Left renal pelvis (tissue), 4 donors: Measurements from ENCODE around the gene PLEKHA8. TPM values are rescaled to one million over a fixed set of nuclear protein-coding genes. Genes with fewer than 3 reads are reported as not detected.
"Not testable (repeated sequence)": the region's sequence is repeated elsewhere in the genome, so short reads cannot be mapped to it uniquely, and the experiment has no call there.

Experiments
- DNase-seq, 4 donors: peaks; one replicate each; pipeline ENCODE4 v3.0.0-alpha.2; 2013; ENCODE audit warnings: low read depth in 4 of 4, low spot score in 3 of 4
- polyA plus RNA-seq, 4 donors: library from polyadenylated mRNA; unstranded; fragments of 120-200 nt; gene quantifications; one replicate each; pipeline ENCODE4 v1.2.1, GENCODE V29; 2013; ENCODE audit not compliant: insufficient read length in 4 of 4

PLEKHA8 gene
- polyA plus RNA-seq, 4 donors, result 17.8 to 19.1 (median 18.7) TPM

DNA sequence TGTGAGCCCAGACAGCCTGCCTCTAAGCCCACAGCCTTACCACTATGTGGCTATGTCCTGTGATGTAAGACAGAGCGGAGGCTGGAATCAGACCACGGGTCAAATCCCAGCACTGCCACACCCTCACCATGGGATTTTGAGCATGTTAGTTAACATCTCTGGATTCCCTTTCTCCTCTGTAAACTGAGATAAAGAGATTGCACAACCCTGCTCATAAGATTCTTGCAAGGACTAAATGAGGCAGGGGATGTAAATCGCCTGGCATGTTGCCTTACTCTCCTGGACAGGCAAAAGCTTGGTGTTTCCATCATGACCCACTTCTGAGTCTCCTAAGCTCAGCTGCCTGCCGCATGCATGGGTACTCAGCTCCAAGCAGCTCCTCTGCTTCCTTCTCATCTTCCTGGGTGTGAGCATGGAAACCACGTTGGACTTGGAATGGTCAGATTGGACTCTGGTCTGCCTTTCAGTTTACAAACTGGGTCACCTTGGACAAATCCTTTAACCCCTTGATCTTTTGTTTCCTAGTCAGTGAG lies 65.3 kb downstream of the PLEKHA8 start:
- DNase-seq, result no peak

DNA sequence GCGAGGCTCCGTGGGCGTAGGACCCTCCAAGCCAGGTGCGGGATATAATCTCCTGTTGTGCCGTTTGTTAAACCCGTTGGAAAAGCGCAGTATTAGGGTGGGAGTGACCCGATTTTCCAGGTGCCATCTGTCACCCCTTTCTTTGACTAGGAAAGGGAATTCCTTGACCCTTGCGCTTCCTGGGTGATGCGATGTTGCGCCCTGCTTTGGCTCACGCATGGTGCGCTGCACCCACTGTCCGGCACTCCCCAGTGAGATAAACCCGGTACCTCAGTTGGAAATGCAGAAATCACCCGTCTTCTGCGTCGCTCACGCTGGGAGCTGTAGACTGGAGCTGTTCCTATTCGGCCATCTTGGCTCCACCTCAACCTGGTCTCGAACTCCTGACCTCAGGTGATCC lies 70.4 kb downstream of the PLEKHA8 start:
- DNase-seq, result not testable (repeated sequence)

- DNase-seq, result no peak
These were observed 74.1 kb downstream of the PLEKHA8 start for GRCh38 chr7:30102281-30102680.

DNA sequence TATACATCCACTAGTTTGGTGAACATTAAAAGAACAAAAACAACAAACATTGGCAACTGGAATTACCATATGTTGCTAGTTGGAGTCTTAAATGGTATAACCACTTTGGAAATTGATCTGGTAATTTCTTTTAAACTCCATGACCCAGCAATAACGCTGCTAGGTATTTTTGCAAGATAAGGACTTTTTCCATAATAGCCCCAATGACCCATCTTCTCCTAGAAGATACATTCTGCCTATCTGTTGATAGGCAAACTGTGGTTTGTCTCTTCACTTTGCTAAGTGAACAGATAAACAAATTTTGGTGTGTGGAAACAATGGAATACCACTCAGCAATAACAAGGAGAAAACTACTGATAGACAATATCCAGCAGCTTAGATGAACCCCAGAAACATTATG lies 75.9 kb downstream of the PLEKHA8 start:
- DNase-seq, result no peak

- DNase-seq, result no peak
These were observed 84.0 kb downstream of the PLEKHA8 start for GRCh38 chr7:30112103-30112713.

DNA sequence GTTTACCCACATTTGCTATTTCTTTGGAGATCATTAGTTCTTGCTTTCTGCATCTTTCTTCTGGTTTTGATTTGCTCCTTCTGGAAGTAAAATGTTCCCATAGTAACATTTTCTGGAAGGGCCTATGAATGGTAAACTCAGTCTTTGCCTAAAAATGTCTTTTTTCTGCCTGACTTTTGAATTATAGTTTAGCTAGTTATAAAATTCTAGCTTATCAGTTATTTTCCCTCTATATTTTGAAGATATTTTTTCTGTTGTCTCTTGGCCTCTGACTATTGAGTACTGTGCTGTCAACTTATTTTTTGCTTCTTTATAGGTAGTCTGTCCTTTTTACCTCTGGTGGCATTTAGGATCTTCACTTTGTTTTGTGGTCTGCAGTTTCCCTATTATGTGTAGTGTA lies 84.9 kb downstream of the PLEKHA8 start:
- no peak for DNase-seq

- DNase-seq, result no peak
These were observed 86.5 kb downstream of the PLEKHA8 start for GRCh38 chr7:30114536-30115238.

DNA sequence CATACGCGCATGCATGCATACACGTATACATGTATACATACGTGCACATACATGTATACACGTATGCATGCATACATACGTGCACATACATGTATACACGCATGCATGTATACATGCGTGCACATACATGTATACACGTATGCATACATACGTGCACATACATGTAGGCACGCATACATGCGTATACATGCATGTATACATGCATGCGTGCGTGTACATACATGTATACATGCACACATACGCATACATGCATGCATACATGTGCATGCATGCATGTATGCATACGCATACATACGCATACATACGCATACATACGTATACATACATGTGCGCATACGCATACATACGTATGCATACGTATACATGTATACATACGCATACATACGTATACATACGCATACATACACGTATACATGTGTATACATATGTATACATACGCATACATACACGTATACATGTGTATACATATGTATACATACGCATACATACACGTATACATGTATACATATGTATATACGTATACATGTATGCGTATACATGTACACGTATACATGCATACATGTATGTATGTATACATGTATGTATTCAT lies 87.6 kb downstream of the PLEKHA8 start:
- DNase-seq, result no peak

GRCh38 chr7:30116771-30117170 lies 88.6 kb downstream of the PLEKHA8 start:
- no peak for DNase-seq

GRCh38 chr7:30117896-30118295 lies 89.7 kb downstream of the PLEKHA8 start:
- DNase-seq, result no peak

GRCh38 chr7:30119890-30120577 lies 91.8 kb downstream of the PLEKHA8 start:
- DNase-seq, result no peak

DNA sequence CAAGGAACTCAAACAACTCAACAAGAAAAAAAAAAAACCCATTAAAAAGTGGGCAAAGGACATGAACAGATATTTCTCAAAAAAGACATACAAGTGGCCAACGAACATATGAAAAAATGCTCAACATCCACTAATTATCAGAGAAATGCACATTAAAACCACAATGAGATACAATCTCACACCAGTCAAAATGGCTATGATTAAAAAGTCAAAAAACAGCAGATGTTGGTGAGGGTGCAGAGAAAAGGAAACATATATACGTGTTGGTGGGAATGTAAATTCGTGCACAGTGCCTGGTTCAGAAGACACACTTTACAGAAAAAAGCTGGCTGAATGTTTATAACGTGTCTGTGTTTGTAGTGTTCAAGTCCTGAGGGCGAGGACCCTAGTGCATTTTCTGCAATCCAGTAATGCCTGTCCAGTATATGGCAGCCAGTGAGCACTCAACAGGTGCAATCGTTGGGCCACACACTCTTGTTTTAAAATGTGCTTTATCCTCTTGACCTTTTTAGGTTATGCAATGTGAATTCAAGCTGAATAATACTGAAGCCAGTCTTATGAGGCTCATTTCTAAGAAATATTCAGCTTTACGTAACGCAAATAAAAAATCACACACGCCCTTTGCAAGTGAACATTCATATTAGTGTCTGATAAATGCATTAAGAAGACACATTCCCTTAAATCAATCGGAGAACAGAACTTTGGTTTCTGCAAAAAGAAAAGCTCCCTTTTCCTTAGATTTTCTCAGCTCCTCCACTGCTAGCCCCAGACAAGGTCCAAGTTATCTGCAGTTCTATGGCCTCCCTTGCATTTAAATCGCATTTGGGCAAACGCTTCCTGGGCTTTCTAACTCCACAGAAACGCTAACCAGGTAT lies 105.8 kb downstream of the PLEKHA8 start:
- no peak for DNase-seq

DNA sequence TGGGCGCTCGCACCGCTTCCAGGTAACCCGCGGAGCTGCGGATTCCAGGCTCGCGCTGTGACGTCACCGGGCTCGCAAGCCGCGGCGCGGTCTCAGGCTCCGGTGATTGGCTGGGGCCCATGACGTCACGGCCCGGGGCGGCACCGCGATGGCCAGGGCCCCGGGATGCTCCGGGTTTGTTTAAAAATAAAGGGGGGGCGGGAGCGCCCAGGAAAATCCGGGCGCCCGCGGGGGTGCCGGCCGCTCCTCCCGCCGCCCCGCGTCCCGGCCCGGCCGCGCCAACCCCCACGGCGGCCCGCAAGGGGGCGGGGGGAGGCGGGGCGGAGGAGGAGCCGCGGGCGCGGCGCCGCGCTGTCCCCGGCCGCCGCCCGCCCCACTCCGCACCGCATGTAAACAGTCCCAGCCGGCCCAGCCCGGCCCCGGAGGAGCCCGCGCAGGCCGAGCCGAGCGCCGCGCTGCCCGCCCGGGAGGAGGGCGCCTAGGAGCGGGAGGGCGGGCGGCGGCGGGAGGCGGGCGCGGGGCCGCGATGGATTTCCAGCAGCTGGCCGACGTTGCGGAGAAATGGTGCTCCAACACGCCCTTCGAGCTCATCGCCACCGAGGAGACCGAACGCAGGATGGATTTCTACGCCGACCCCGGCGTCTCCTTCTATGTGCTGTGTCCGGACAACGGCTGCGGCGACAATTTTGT lies 106.5 kb downstream of the PLEKHA8 start, which contains the start of gene MTURN:
MTURN (plus strand) TSS at position 376 of the 690 bp plus-strand sequence; CDS start at position 527, 151 bp downstream.
- peak in 2 of 4 donors; percentile 67 to 70 for DNase-seq

DNA sequence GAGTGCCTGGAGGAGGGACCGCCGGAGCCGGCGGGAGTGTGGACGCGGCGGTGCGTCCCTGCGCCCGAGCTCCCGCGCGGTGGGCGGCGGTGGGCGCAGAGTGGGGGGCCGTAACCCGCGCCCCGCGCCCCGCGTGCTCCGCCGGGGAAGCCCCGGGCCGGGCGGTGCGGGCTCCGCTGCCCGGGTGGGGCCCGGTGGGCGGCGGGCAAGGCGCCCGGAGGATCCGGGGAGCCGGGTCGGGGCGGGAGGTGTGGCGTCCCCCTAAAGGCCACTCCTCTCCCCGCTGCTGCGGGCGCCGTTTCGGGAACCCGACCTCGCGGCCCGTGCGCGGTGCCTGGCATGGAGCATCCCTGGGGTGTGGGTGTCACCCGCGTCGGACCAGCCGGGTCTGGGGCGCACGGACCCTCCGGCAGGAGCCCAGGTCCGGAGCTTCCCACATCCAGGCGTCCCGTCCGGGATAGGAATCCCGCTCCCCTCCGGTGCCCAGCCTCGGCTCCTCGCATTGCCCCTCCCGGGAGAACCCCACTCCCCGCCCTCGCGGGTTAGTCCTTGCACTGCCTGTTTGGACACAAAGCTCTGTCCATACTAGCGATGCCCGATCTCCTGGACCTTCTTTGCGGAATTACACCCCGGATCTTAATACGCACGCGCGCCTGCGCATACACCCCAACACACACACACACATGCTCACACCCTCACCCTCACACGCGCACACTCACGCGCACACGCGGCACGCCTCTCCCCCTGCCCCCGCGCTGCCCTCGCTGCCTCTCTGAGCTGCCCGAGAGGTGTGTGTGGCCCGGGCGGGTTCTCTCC lies 107.3 kb downstream of the PLEKHA8 start:
- no peak for DNase-seq

- DNase-seq, result no peak
These were observed 108.0 kb downstream of the PLEKHA8 start for GRCh38 chr7:30136117-30136731.

- DNase-seq, result no peak
These were observed 108.7 kb downstream of the PLEKHA8 start for GRCh38 chr7:30136743-30137485.

DNA sequence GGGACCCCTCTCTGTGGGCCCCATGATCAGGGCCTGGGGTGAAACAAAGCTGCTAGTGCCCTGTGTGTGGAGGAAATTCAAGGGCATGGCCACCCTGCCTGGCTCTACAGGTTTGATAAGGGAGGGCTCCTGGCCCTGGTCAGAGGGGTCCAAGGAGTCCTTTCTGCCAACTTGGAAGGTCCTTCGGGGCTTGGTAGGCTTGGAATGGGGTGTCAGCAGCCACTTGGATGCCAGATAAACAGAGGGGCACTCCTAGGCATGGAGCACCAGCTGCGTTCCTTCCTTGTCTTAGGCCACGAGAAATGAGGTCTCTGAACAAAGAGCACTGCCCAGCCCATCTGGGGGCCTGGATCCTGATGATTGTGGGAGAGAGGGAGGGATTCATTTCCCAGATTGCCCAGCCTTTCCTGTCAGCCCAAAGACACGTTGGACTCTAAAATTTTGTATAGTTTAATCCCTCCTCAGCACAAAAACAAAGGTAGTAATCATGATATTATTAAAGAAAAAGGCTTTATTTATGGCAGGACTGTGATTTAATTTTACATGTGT lies 111.7 kb downstream of the PLEKHA8 start:
- no peak for DNase-seq
